K562 (cell line): ENCODE data around the gene SEC31A. TPM values are rescaled to one million over a fixed set of nuclear protein-coding genes. Genes with fewer than 3 reads are reported as not detected.

ENCODE experiments used
- CBX3 ChIP-seq, 2 experiments: IDR thresholded peaks; 1 replicate in 1 of 2; 2 replicates in 1 of 2; pipeline ENCODE4 v1.6.1; 2012; ENCODE audit warnings: inconsistent platforms in 2 of 2, low read length in 2 of 2, borderline replicate concordance in 1 of 2, control low read depth in 1 of 2
- CREB3L1 ChIP-seq: fragments of 450-650 bp; IDR thresholded peaks from 2 replicates; pipeline ENCODE4 v1.6.1; 2014; ENCODE audit warnings: low read depth, mild to moderate bottlenecking, moderate library complexity, borderline replicate concordance
- KDM2B ChIP-seq: fragments of 250-450 bp; sonication (Bioruptor Pico); IDR thresholded peaks from 2 replicates; pipeline ENCODE4 v1.8.0; 2021; ENCODE audit warnings: mild to moderate bottlenecking, moderate library complexity
- MCM3 ChIP-seq: fragments of 450-650 bp; IDR thresholded peaks from 2 replicates; pipeline ENCODE4 v1.6.1; 2016
- MED1 ChIP-seq: sonication (generic); formaldehyde crosslinking; IDR thresholded peaks from 2 replicates; pipeline ENCODE4 v1.8.1; 2023; ENCODE audit warnings: missing genetic modification reagents, borderline replicate concordance
- NFIC ChIP-seq: fragments of 450-650 bp; IDR thresholded peaks from 2 replicates; pipeline ENCODE4 v1.6.1; 2017; ENCODE audit warnings: mild to moderate bottlenecking, inconsistent platforms
- NFIX ChIP-seq: fragments of 250-450 bp; sonication (Bioruptor Pico); IDR thresholded peaks from 2 replicates; pipeline ENCODE4 v1.4.0; 2020; ENCODE audit warnings: low read depth, mild to moderate bottlenecking, moderate library complexity
- PCBP1 ChIP-seq: fragments of 200-400 bp; formaldehyde crosslinking; IDR thresholded peaks from 2 replicates; pipeline ENCODE4 v1.6.1; 2018; ENCODE audit warnings: mild to moderate bottlenecking, low read depth, low read length; ENCODE audit not compliant: poor library complexity, severe bottlenecking
- RB1 ChIP-seq: fragments of 450-650 bp; IDR thresholded peaks from 2 replicates; pipeline ENCODE4 v1.6.1; 2017; ENCODE audit warnings: low read depth, mild to moderate bottlenecking
- SAP30 ChIP-seq: fragments of 200-600 bp; sonication (generic); IDR thresholded peaks from 2 replicates; pipeline ENCODE4 v1.6.1; 2012; ENCODE audit warnings: borderline replicate concordance, low read depth, mild to moderate bottlenecking, moderate library complexity, low read length, control low read depth, inconsistent platforms; ENCODE audit not compliant: insufficient read depth, poor library complexity, severe bottlenecking
- SNIP1 ChIP-seq: fragments of 450-650 bp; IDR thresholded peaks from 2 replicates; pipeline ENCODE4 v1.7.1; 2017; ENCODE audit warnings: low read depth, mild to moderate bottlenecking
- SRSF9 ChIP-seq: fragments of 200-400 bp; formaldehyde crosslinking; IDR thresholded peaks from 2 replicates; pipeline ENCODE4 v1.6.1; 2017; ENCODE audit warnings: low read depth, low read length, borderline replicate concordance
- TAF7 ChIP-seq: fragments of 450-650 bp; IDR thresholded peaks from 2 replicates; pipeline ENCODE4 v1.6.1; 2016; ENCODE audit warnings: missing genetic modification characterization, missing compliant biosample characterization
- TCF15 ChIP-seq: fragments of 250-450 bp; sonication (Bioruptor Pico); IDR thresholded peaks from 2 replicates; pipeline ENCODE4 v1.8.0; 2022; ENCODE audit warnings: moderate library complexity, mild to moderate bottlenecking, inconsistent platforms
- ZBTB49 ChIP-seq: sonication (generic); formaldehyde crosslinking; IDR thresholded peaks from 2 replicates; pipeline ENCODE4 v1.8.0; 2022; ENCODE audit warnings: missing genetic modification reagents, mild to moderate bottlenecking, borderline replicate concordance
- ZNF584 ChIP-seq: fragments of 200-800 bp; sonication (Bioruptor generic); IDR thresholded peaks from 2 replicates; pipeline ENCODE4 v1.6.1; 2016; ENCODE audit warnings: low read depth, mild to moderate bottlenecking, missing genetic modification characterization, missing compliant biosample characterization
- polyA plus RNA-seq, 8 experiments: library from polyadenylated mRNA; depleted of rRNA in 4 of 8; stranded (reverse) in 5 of 8; unstranded in 3 of 8; fragments of >200 nt; fragmentation: Nextera tagmentation in 2 of 8; fragmentation: Illumina TruSeq in 1 of 8; extraction: Ambion mirVana in 2 of 8; extraction: Trizol in 1 of 8; gene quantifications; 2 replicates each; pipeline versions ENCODE4 v1.2.1 to v1.2.3, GENCODE V29; 2011 to 2014; ENCODE audit warnings: inconsistent platforms in 1 of 8, missing spikeins in 1 of 8
- total RNA-seq, 7 experiments: library from RNA; depleted of rRNA in 6 of 7; stranded (reverse); fragments of >200 nt in 6 of 7; fragmentation: Illumina TruSeq in 2 of 7; extraction: Trizol in 2 of 7; gene quantifications; 2 replicates each; pipeline versions ENCODE4 v1.2.1 to v1.2.3, GENCODE V29; 2011 to 2021; ENCODE audit warnings: low replicate concordance in 1 of 7
- TF ChIP-seq, protein P1 (sequence below): fragments of 450-650 bp; IDR thresholded peaks from 2 replicates; pipeline ENCODE4 v1.6.1; 2017; ENCODE audit warnings: mild to moderate bottlenecking, moderate library complexity
- TF ChIP-seq, protein P2 (sequence below): sonication (generic); formaldehyde crosslinking; IDR thresholded peaks from 2 replicates; pipeline ENCODE4 v1.8.1; 2023; ENCODE audit warnings: mild to moderate bottlenecking, missing genetic modification reagents

The SEC31A gene
- total and polyA plus RNA-seq, 9 of the 15 experiments (the other 6 are each of a cell fraction or from before 2014, with no cell fraction given) = 78.9 to 241 (median 173) TPM

GRCh38 chr4:82890901-82891706 lies at the start of gene SEC31A (continued):
- TF ChIP-seq SRSF9 (no peak), CREB3L1 (peak; percentile 100), TAF7 (peak; percentile 68; the same call in 1 of the 2 replicates), ZNF584 (CRISPR knock-in tag) (no peak), PCBP1 (peak; percentile 88), TCF15 (CRISPR knock-in tag) (no peak), SNIP1 (no peak), ZBTB49 (CRISPR knock-in tag) (no peak), MED1 (no peak), RB1 (peak; percentile 82), CBX3 (IDR thresholded peaks at IDR 0.05; ENCODE audit: borderline replicate concordance in 1 of 2, low read length in 2 of 2) (no peak), NFIC (0 out of 2 replicates have a peak, but pooled peaks have one; percentile 23), SAP30 (peak; percentile 31), NFIX (CRISPR knock-in tag) (no peak), KDM2B (no peak), MCM3 (no peak)
- TF ChIP-seq, protein P1, sequence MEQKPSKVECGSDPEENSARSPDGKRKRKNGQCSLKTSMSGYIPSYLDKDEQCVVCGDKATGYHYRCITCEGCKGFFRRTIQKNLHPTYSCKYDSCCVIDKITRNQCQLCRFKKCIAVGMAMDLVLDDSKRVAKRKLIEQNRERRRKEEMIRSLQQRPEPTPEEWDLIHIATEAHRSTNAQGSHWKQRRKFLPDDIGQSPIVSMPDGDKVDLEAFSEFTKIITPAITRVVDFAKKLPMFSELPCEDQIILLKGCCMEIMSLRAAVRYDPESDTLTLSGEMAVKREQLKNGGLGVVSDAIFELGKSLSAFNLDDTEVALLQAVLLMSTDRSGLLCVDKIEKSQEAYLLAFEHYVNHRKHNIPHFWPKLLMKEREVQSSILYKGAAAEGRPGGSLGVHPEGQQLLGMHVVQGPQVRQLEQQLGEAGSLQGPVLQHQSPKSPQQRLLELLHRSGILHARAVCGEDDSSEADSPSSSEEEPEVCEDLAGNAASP = no peak
- TF ChIP-seq, protein P2, sequence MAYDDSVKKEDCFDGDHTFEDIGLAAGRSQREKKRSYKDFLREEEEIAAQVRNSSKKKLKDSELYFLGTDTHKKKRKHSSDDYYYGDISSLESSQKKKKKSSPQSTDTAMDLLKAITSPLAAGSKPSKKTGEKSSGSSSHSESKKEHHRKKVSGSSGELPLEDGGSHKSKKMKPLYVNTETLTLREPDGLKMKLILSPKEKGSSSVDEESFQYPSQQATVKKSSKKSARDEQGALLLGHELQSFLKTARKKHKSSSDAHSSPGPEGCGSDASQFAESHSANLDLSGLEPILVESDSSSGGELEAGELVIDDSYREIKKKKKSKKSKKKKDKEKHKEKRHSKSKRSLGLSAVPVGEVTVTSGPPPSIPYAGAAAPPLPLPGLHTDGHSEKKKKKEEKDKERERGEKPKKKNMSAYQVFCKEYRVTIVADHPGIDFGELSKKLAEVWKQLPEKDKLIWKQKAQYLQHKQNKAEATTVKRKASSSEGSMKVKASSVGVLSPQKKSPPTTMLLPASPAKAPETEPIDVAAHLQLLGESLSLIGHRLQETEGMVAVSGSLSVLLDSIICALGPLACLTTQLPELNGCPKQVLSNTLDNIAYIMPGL = peak; percentile 84
